Thymus (tissue), 14 donors: Measurements from ENCODE around the gene OR5I1. TPM values are rescaled to one million over a fixed set of nuclear protein-coding genes. Genes with fewer than 3 reads are reported as not detected.

ENCODE experiments used
- DNase-seq, 9 donors: peaks; one replicate each; pipeline ENCODE4 v3.0.0-alpha.2; 2013; ENCODE audit warnings: low spot score in 9 of 9, low read depth in 6 of 9, missing footprints in 1 of 9
- H3K27ac ChIP-seq, 2 donors: one replicate each; pipeline ENCODE4 v1.5.1; 2013; ENCODE audit warnings: control low read depth in 1 of 2, low read depth in 1 of 2, low read length in 1 of 2, mild to moderate bottlenecking in 1 of 2, moderate library complexity in 1 of 2
- H3K27me3 ChIP-seq, 2 donors: one replicate each; pipeline ENCODE4 v1.5.1; 2013; ENCODE audit warnings: low read length in 1 of 2; ENCODE audit not compliant: control insufficient read depth in 2 of 2, insufficient read depth in 1 of 2
- H3K36me3 ChIP-seq, 2 donors: one replicate each; pipeline ENCODE4 v1.5.1; 2013; ENCODE audit warnings: low read length in 1 of 2, mild to moderate bottlenecking in 1 of 2, moderate library complexity in 1 of 2; ENCODE audit not compliant: control insufficient read depth in 2 of 2, insufficient read depth in 2 of 2
- H3K4me1 ChIP-seq, 2 donors: one replicate each; pipeline ENCODE4 v1.5.1; 2013; ENCODE audit warnings: low read length in 2 of 2; ENCODE audit not compliant: control insufficient read depth in 2 of 2, insufficient read depth in 2 of 2
- H3K4me3 ChIP-seq, 2 donors: one replicate each; pipeline ENCODE4 v1.5.1; 2013; ENCODE audit warnings: low read length in 2 of 2, control low read depth in 1 of 2, mild to moderate bottlenecking in 1 of 2
- H3K9me3 ChIP-seq, 2 donors: one replicate each; pipeline ENCODE4 v1.5.1; 2013; ENCODE audit warnings: low read length in 1 of 2, mild to moderate bottlenecking in 1 of 2; ENCODE audit not compliant: control insufficient read depth in 2 of 2, insufficient read depth in 1 of 2
- WGBS: extraction: QIAGEN DNeasy Blood & Tissue Kit; methylation state at CpG from one replicate; pipeline ENCODE4 v1.1.7; 2013; 5-methylcytosine and 5-hydroxymethylcytosine counted together
- long read RNA-seq, 10 donors: transcript quantifications; one replicate each; lab custom pipeline, GENCODE V29; 2026
- polyA plus RNA-seq: library from polyadenylated mRNA; stranded (reverse); fragments of 200-250 nt; gene quantifications from one replicate; pipeline ENCODE4 v1.2.3, GENCODE V29; 2013
- total RNA-seq: library from RNA; stranded (reverse); fragments of 120-200 nt; gene quantifications from one replicate; pipeline ENCODE4 v1.2.4, GENCODE V29; 2013
- donor health status: healthy.

OR5I1 gene
- total RNA-seq (not detected), polyA plus RNA-seq (not detected)
- long read RNA-seq, donor 1 = 0 reads
- long read RNA-seq, donor 2 = 0 reads
- long read RNA-seq, donor 3 = 0 reads
- long read RNA-seq, donor 4 = 0 reads
- long read RNA-seq, donor 5 = 0 reads
- long read RNA-seq, donor 6 = 0 reads
- long read RNA-seq, donor 7 = 0 reads
- long read RNA-seq, donor 8 = 0 reads
- long read RNA-seq, donor 9 = 0 reads
- long read RNA-seq, donor 10 = 0 reads

DNA sequence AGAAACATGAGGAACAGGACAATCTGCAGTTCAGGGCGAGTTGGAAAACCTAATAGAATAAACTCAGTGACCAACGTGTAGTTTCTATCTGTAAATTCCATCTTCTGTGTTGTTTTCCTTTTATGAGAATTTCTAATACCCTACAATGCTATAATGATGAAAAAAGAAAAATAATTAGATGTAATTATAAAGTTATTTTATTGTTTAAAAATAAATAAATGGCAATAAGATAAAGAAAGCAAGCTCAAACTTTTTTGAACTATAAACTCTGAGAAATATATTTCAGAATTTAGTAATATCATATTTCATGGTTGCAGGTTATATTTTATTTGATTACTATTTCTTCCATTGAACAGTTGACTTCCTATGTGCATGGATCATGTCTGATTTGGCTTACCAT, at the start of gene OR5I1:
Gene OR5I1 (minus strand): TSS at position 101 of the 400 bp plus-strand sequence. CDS start 0 bp downstream, at position 101.
- 79% methylated on average over 2 of the region's 2 CpGs for WGBS
- DNase-seq = no peak
- no peak within 1 kb of the TSS for H3K4me3 ChIP-seq
- no peaks in the 10 kb centered on the region for H3K9me3 ChIP-seq
- H3K27ac ChIP-seq = no peak within 1 kb of the TSS
- H3K36me3 ChIP-seq = no peaks in the 10 kb centered on the region
- H3K27me3 ChIP-seq = no peaks in the 10 kb centered on the region
- no peaks in the 10 kb centered on the region for H3K4me1 ChIP-seq

DNA sequence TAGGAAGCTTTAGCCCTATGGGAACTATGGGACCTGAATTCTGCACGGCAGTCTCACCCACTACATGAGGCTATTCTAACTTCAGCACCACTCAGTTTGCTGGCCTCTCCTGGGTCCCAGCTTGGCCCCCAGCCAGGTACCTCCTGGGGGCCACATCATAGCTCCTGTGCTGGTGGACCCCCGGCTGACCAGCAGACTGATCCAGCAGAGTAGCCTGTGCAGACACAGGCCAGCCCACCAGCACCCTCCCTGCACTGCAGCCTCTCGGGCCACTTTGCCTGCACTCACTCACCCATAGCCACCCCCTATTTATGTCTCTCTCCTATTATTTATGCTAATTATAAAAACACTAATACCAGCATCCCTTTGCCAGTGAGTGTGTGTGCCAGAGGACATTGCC, 34.7 kb upstream of the OR5I1 start:
- 97% methylated on average over 3 of the region's 3 CpGs for WGBS
- no peak for DNase-seq
- no peak overlapping the region for H3K4me3 ChIP-seq

DNA sequence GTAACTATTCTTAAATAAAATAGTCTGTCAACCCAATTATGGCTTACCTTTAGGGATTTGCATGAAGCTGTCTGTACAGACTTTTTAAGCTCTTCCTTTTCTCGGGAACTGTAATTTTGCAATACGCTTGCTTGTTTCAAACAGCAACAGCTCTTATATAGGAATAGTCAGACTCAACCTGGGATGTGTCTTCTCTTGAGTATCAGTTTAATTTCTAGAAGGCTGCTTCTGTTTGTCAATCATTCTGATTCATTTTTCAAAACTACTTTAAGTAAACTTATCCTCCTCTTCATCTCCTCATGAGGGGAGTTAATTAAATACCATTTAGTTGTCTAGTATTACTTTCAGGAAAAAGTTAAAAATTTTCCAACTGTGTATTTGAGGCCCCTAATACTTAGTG, 33.6 kb upstream of the OR5I1 start, which contains the start of gene OR10AG1:
Gene OR10AG1 (minus strand): TSS at position 101 of the 400 bp plus-strand sequence. CDS start 38 bp downstream, at position 63.
- Histone ChIP-seq H3K27ac (no peak within 1 kb of the TSS), H3K36me3 (no peaks in the 10 kb centered on the region), H3K4me3 (no peak within 1 kb of the TSS), H3K9me3 (peaks cover 0 to 2% of the 10 kb centered on the region in 2 donors), H3K4me1 (no peaks in the 10 kb centered on the region), H3K27me3 (no peaks in the 10 kb centered on the region)
- 89% methylated on average over 2 of the region's 2 CpGs for WGBS
- no peak for DNase-seq

More for the DNA sequence above, 34.7 kb upstream of the OR5I1 start:
- no peaks in the 10 kb centered on the region for H3K27me3 ChIP-seq
- H3K4me1 ChIP-seq = no peaks in the 10 kb centered on the region
- no peaks in the 10 kb centered on the region for H3K36me3 ChIP-seq
- peaks cover 0 to 2% of the 10 kb centered on the region in 2 donors for H3K9me3 ChIP-seq
- no peak overlapping the region for H3K27ac ChIP-seq

DNA sequence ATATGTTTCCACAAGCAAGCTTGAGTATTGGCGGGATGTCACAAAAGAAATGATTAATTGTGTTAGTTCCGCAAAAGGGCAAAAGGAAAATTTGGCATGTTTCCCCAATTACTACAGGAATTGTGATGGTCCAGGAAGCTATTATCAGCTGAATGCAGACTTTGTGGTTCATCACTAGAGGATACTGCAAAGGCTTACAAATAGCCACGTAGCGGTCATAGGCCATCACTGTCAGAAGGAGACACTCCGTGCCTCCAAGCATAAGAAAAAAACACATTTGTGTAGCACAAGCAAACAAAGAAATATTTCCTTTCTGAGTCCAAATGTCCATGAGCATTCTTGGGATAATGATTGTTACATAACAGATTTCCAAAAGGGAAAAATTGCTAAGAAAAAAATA, 31.7 kb upstream of the OR5I1 start:
- 81% methylated on average over 5 of the region's 5 CpGs for WGBS
- Histone ChIP-seq H3K4me3 (no peak overlapping the region), H3K9me3 (peaks cover 0 to 2% of the 10 kb centered on the region in 2 donors), H3K27ac (no peak overlapping the region), H3K27me3 (no peaks in the 10 kb centered on the region), H3K36me3 (no peaks in the 10 kb centered on the region), H3K4me1 (no peaks in the 10 kb centered on the region)
- no peak for DNase-seq

DNA sequence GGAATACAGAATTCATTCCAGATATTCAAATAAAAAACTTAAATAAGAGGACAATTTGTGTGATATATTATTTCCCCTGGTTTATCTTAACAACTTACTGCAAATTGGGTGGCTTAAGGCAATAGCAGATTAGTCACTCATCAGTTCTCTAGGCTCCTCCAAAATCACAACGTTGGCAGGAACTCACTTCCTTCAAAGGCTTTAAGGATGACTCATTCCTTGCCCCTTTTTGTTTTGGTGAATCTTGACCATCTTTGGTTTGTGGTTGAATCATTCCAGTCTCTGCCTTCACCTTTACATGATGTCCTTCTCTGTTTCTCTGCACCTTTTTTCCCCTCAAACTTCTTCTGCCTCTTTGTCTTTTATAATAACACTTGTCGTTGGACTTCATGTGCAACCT, 30.2 kb upstream of the OR5I1 start:
- Histone ChIP-seq H3K27me3 (no peaks in the 10 kb centered on the region), H3K4me1 (no peaks in the 10 kb centered on the region), H3K27ac (no peak overlapping the region), H3K9me3 (peaks cover 0 to 2% of the 10 kb centered on the region in 2 donors), H3K36me3 (no peaks in the 10 kb centered on the region), H3K4me3 (no peak overlapping the region)
- 87% methylated on average over 2 of the region's 2 CpGs for WGBS
- no peak for DNase-seq

DNA sequence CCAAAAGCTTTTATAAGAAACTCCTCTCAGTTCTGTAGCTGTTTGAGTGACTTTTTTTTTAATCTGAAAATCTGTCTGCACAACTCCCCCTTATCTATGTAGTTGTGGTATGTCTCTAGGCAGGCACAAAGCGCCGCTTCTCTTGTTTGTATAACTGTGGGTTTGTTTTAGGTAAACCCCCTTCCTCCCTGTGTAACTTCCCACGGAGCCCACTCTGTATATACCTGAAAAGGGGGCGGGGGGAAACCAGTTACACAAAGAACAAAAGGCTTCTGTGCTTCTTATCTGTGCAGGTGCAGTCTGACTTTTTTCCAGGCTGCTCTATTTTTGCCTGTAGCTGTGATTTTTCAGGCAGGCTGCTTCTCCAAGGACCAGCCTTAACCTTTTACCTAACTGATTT, 20.3 kb upstream of the OR5I1 start:
- Histone ChIP-seq H3K36me3 (no peaks in the 10 kb centered on the region), H3K27me3 (no peaks in the 10 kb centered on the region), H3K27ac (no peak overlapping the region), H3K4me1 (no peaks in the 10 kb centered on the region), H3K9me3 (no peaks in the 10 kb centered on the region), H3K4me3 (no peak overlapping the region)
- 84% methylated on average over 4 of the region's 4 CpGs for WGBS
- DNase-seq = no peak

DNA sequence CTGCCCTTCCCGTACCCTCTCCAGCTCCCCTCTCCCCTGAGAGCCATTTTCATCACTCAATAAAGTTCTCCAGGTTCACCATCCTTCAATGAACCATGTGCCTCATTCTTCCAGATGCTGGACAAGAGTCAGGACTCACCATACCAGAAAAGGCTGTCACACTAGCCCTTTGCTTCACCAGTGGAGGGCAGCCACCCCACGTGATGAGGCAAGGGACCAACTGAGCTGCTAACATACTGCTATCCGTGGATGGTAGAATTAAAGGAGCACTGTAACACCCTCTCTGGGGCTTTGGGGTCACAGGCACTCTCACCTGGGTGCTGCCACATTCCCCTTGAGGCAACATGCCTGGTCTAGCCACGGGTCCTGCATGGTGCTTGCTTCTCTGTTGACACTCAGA, 13.1 kb upstream of the OR5I1 start:
- no peak overlapping the region for H3K27ac ChIP-seq
- H3K9me3 ChIP-seq = no peaks in the 10 kb centered on the region
- no peaks in the 10 kb centered on the region for H3K36me3 ChIP-seq
- WGBS = 77% methylated on average over 4 of the region's 4 CpGs
- no peaks in the 10 kb centered on the region for H3K4me1 ChIP-seq
- H3K27me3 ChIP-seq = no peaks in the 10 kb centered on the region
- no peak for DNase-seq
- H3K4me3 ChIP-seq = no peak overlapping the region

DNA sequence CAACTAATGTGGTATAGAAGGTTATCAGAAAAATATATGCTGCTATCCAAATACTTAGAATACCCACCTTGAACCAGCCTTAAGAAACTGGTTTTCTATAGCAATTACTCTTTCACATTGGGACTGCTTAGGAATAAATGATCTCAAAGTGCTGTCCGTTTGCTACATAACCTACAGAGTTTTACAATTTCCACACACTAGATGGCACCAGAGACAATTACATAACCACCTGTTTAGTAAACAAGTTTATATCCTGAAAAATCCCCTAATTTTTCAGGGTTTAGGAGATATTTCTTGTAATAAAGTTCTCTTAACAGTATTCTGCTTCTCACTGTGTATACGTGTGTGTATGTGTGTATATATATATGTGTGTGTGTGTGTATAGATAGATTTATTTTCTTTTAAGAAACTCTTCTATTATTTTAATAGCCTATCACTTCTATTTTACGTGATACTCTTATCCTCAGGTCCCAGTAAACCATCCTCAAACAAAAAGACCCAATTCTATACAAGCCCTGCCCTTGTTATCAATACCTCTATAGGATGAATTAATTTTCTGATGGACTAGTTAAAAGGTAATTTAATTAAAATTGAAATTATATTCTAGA, 6.7 kb upstream of the OR5I1 start:
- H3K4me1 ChIP-seq = no peaks in the 10 kb centered on the region
- WGBS = 4% methylated on average over 3 of the region's 3 CpGs
- no peaks in the 10 kb centered on the region for H3K36me3 ChIP-seq
- DNase-seq = peak in 2 of 9 donors; percentile 1
- no peak overlapping the region for H3K4me3 ChIP-seq
- H3K9me3 ChIP-seq = no peaks in the 10 kb centered on the region
- no peak overlapping the region for H3K27ac ChIP-seq
- no peaks in the 10 kb centered on the region for H3K27me3 ChIP-seq

DNA sequence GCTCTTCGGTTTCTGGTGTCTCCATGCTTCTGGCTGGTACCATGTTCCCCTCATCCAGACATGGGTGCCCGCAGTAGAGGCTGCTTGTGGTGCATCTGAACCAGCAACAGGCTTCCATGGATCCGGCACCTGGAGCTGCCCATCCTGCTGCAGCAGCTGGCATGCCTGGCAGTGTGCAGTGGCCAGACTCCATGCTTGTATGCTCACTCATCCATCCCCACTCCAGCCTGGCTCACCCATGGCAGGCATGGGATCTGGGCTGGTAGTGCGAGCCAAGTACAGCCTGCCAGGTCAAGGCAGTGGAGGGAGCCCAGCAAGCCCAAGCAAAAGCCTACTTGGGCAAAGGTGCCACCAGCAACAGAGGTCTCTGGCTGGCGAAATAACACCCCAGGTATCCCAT, 15.7 kb downstream of the OR5I1 start:
- Histone ChIP-seq H3K27me3 (no peaks in the 10 kb centered on the region), H3K36me3 (no peaks in the 10 kb centered on the region), H3K4me1 (no peaks in the 10 kb centered on the region), H3K4me3 (no peak overlapping the region), H3K9me3 (peaks cover 0 to 10% of the 10 kb centered on the region in 2 donors), H3K27ac (no peak overlapping the region)
- DNase-seq = no peak
- 90% methylated on average over 5 of the region's 5 CpGs for WGBS
